Naive B cell (primary cell): Measurements from ENCODE around the gene CACNA1C. TPM values are rescaled to one million over a fixed set of nuclear protein-coding genes. Genes with fewer than 3 reads are reported as not detected.
"Not testable (repeated sequence)": the region's sequence is repeated elsewhere in the genome, so short reads cannot be mapped to it uniquely, and the experiment has no call there.

ENCODE experiments used
- ATAC-seq, 2 donors: fragments of 150-1000 bp; cut with Tn5 transposase; 2 replicates each; pipeline ENCODE4 v1.10.0; 2021; ENCODE audit warnings: low read depth in 2 of 2, mild to moderate bottlenecking in 2 of 2, moderate library complexity in 2 of 2
- DNase-seq: peaks from one replicate; pipeline ENCODE4 v3.0.0; 2022
- H3K27ac Mint-ChIP-seq, 6 donors: one replicate each; pipeline ENCODE4 v1.8.0; 2020 to 2022; ENCODE audit warnings: mild to moderate bottlenecking in 6 of 6, mixed read lengths in 6 of 6, moderate library complexity in 5 of 6, inconsistent platforms in 2 of 6
- H3K27me3 Mint-ChIP-seq, 3 donors: one replicate each; pipeline ENCODE4 v1.8.0; 2021 to 2022; ENCODE audit warnings: mixed read lengths in 3 of 3, mild to moderate bottlenecking in 1 of 3
- H3K36me3 Mint-ChIP-seq, 2 donors: one replicate each; pipeline ENCODE4 v1.8.0; 2020 to 2022; ENCODE audit warnings: mixed read lengths in 2 of 2, inconsistent platforms in 1 of 2, mild to moderate bottlenecking in 1 of 2
- H3K4me1 Mint-ChIP-seq, 3 donors: one replicate each; pipeline ENCODE4 v1.8.0; 2020 to 2022; ENCODE audit warnings: mixed read lengths in 3 of 3, inconsistent platforms in 1 of 3, mild to moderate bottlenecking in 1 of 3, moderate library complexity in 1 of 3
- H3K4me3 Mint-ChIP-seq, 8 donors: one replicate each; pipeline ENCODE4 v1.8.0; 2020 to 2022; ENCODE audit warnings: mild to moderate bottlenecking in 8 of 8, mixed read lengths in 8 of 8, moderate library complexity in 8 of 8, inconsistent platforms in 2 of 8
- H3K9me3 Mint-ChIP-seq, 7 donors: one replicate each; pipeline ENCODE4 v1.8.0; 2020 to 2022; ENCODE audit warnings: mixed read lengths in 7 of 7, mild to moderate bottlenecking in 5 of 7, inconsistent platforms in 2 of 7, moderate library complexity in 1 of 7
- polyA plus RNA-seq, 6 donors: library from polyadenylated mRNA; unstranded; fragments of 300-500 nt; fragmentation: Illumina TruSeq; gene quantifications; one replicate each; pipeline ENCODE4 v1.2.3, GENCODE V29; 2021; ENCODE audit warnings: low read depth in 6 of 6

CACNA1C gene
- polyA plus RNA-seq, 6 donors from 2014 or later: 0.03 to 0.09 (median 0.06) TPM; not detected in 1

GRCh38 chr12:2129076-2129475, 76.3 kb downstream of the CACNA1C start:
- H3K4me1 Mint-ChIP-seq: no peaks in the 10 kb centered on the region
- no peak for ATAC-seq
- H3K9me3 Mint-ChIP-seq: no peaks in the 10 kb centered on the region
- peak overlapping the region in 1 of 8 donors; percentile 71 for H3K4me3 Mint-ChIP-seq
- peaks cover 6 to 10% (median 8%) of the 10 kb centered on the region in 3 donors for H3K27me3 Mint-ChIP-seq
- H3K27ac Mint-ChIP-seq: no peak overlapping the region
- DNase-seq: no peak
- H3K36me3 Mint-ChIP-seq: no peaks in the 10 kb centered on the region

DNA sequence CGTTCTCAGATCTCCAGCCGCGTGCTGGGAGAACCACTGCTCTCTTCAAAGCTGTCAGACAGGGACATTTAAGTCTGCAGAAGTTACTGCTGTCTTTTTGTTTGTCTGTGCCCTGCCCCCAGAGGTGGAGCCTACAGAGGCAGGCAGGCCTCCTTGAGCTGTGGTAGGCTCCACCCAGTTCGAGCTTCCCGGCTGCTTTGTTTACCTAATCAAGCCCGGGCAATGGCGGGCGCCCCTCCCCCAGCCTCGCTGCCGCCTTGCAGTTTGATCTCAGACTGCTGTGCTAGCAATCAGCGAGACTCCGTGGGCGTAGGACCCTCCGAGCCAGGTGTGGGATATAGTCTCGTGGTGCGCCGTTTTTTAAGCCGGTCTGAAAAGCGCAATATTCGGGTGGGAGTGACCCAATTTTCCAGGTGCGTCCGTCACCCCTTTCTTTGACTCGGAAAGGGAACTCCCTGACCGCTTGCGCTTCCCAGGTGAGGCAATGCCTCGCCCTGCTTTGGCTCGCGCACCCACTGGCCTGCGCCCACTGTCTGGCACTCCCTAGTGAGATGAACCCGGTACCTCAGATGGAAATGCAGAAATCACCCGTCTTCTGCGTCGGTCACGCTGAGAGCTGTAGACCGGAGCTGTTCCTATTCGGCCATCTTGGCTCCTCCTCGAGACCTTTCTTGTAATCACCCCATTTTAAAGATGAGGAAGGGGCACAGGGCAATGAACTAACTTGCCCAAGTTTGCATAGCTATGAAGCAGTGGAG, 83.1 kb downstream of the CACNA1C start:
- ATAC-seq, DNase-seq, H3K9me3 Mint-ChIP-seq, H3K4me3 Mint-ChIP-seq, H3K4me1 Mint-ChIP-seq, H3K27ac Mint-ChIP-seq, H3K36me3 Mint-ChIP-seq: not testable (repeated sequence)
- H3K27me3 Mint-ChIP-seq: peaks cover 0 to 30% (median 16%) of the 10 kb centered on the region in 3 donors

- Mint-ChIP-seq H3K27ac (no peak overlapping the region), H3K27me3 (peaks cover 0 to 33% (median 21%) of the 10 kb centered on the region in 3 donors), H3K4me1 (no peaks in the 10 kb centered on the region), H3K4me3 (no peak overlapping the region), H3K36me3 (no peaks in the 10 kb centered on the region), H3K9me3 (peaks cover 0 to 2% (median 0%) of the 10 kb centered on the region in 7 donors)
- no peak for DNase-seq
- no peak for ATAC-seq
Observed at GRCh38 chr12:2136901-2137300, 84.1 kb downstream of the CACNA1C start.

DNA sequence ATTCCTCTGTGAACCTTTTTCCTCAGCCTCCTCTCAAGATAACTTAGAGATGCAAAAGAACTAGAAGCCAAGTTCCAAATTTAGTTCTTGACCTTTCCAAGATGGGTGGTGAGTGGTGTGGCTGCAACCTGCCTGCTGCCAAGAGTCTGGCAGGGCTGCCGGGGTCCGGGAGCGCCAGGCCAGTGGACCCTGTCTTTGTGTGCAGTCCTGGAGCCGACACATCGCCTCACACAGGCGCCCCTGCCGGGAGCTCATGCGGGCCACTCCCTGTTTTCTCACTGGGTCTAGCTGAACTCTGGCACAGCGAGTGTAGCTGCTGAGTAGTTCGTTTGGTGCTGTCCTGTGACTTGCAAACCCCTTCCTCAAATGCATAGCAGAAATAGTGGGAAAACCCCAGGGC, 84.9 kb downstream of the CACNA1C start:
- ATAC-seq: no peak
- no peaks in the 10 kb centered on the region for H3K4me1 Mint-ChIP-seq
- peaks cover 0 to 2% (median 0%) of the 10 kb centered on the region in 7 donors for H3K9me3 Mint-ChIP-seq
- H3K27ac Mint-ChIP-seq: no peak overlapping the region
- no peaks in the 10 kb centered on the region for H3K36me3 Mint-ChIP-seq
- no peak overlapping the region for H3K4me3 Mint-ChIP-seq
- DNase-seq: no peak
- peaks cover 0 to 33% (median 21%) of the 10 kb centered on the region in 3 donors for H3K27me3 Mint-ChIP-seq

- H3K36me3 Mint-ChIP-seq: no peaks in the 10 kb centered on the region
Observed at GRCh38 chr12:2138294-2138693, 85.5 kb downstream of the CACNA1C start.

DNA sequence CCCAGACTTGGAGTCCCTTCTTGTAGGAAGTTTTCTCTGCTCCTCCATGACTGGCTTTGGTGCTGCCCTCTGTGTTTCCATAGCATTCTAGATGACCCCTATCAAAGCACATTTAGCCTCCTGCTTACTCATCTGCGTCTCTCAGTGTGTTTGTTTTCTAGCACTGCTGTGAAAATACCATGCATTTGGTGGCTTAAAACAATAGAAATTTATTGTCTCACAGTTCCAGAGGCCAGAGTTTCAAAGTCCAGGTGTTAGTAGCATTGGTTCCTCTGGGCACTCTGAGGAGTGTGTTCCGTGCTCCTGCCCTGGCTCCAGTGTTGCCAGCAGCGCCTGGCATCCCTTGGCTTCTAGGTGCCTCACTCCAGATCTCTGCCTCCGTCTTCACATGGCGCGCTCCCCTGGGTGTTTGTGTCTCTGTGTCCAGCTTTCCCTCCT, 86.1 kb downstream of the CACNA1C start:
- H3K36me3 Mint-ChIP-seq: no peaks in the 10 kb centered on the region
- H3K4me3 Mint-ChIP-seq: no peak overlapping the region
- H3K27ac Mint-ChIP-seq: no peak overlapping the region
- H3K4me1 Mint-ChIP-seq: no peaks in the 10 kb centered on the region
- no peak for ATAC-seq
- peaks cover 0 to 2% (median 0%) of the 10 kb centered on the region in 7 donors for H3K9me3 Mint-ChIP-seq
- H3K27me3 Mint-ChIP-seq: peaks cover 0 to 33% (median 21%) of the 10 kb centered on the region in 3 donors
- no peak for DNase-seq

More at GRCh38 chr12:2138294-2138693, 85.5 kb downstream of the CACNA1C start:
- Mint-ChIP-seq H3K27me3 (peaks cover 0 to 33% (median 21%) of the 10 kb centered on the region in 3 donors), H3K9me3 (peaks cover 0 to 2% (median 0%) of the 10 kb centered on the region in 7 donors), H3K27ac (peak overlapping the region in 1 of 6 donors; percentile 21), H3K4me3 (peak overlapping the region in 1 of 8 donors; percentile 50), H3K4me1 (no peaks in the 10 kb centered on the region)
- DNase-seq: no peak
- ATAC-seq: no peak

DNA sequence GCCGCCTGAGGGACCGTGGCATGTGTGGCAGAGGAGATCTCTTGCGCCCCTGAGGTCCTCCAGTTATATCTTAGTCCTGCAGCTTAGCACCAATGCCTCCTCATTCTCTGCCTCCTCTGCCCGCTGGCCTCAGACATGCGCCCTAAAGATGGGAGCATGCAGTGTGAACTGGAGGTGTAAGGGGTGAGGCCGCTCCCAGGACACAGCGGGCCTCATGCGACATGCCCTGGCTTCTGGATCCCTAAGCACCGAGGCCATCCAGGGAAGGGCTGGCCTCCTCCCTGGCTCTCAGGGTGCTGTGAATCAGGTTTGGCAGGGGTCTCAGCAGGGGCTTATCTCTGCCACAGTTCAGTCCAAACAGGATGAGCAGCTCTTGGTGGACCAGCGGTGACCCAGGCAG, 86.9 kb downstream of the CACNA1C start:
- Mint-ChIP-seq H3K27ac (no peak overlapping the region), H3K4me1 (no peaks in the 10 kb centered on the region), H3K4me3 (no peak overlapping the region), H3K9me3 (peaks cover 0 to 2% (median 0%) of the 10 kb centered on the region in 7 donors), H3K36me3 (no peaks in the 10 kb centered on the region), H3K27me3 (peaks cover 0 to 33% (median 21%) of the 10 kb centered on the region in 3 donors)
- DNase-seq (no peak), ATAC-seq (no peak)

DNA sequence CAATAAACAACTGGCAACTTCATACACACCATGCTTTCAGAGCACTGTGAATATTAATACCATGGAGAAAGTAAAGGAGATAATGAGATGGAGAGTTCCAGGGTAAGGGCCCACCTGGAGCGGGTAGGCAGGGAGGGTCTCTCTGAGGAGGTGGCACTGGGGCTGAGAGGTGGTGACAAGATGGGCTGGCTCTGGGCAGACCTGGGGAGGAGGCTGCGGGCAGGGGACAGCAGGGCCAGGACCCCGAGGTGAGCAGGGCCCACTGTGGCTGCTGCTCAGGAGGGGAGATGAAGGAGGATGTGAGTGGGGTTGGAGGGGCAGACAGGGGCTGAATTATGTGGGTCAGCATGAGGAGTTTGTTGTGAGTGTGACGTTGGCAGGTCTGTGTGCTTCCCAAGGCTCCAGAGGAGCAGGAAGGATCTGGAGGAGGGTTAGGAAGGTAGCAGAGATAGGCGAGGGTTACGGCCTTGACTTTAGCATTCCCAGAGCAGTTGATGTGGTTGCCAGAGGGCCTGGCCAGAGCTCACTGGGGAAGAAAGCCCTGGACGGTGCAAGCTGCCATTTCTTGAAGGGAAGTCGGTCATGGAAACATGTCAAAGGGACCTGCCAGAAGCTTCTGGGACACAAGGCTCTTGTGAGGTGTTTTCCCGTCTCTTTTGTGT, 88.2 kb downstream of the CACNA1C start:
- no peak for ATAC-seq
- H3K27me3 Mint-ChIP-seq: peaks cover 2 to 33% (median 28%) of the 10 kb centered on the region in 3 donors

GRCh38 chr12:2142068-2142467, 89.3 kb downstream of the CACNA1C start:
- ATAC-seq: no peak
- H3K9me3 Mint-ChIP-seq: no peaks in the 10 kb centered on the region
- peaks cover 4 to 24% (median 20%) of the 10 kb centered on the region in 3 donors for H3K27me3 Mint-ChIP-seq
- DNase-seq: no peak
- H3K4me3 Mint-ChIP-seq: no peak overlapping the region
- no peaks in the 10 kb centered on the region for H3K4me1 Mint-ChIP-seq
- no peaks in the 10 kb centered on the region for H3K36me3 Mint-ChIP-seq
- H3K27ac Mint-ChIP-seq: no peak overlapping the region

More for the DNA sequence above, 88.2 kb downstream of the CACNA1C start:
- no peaks in the 10 kb centered on the region for H3K4me1 Mint-ChIP-seq
- H3K36me3 Mint-ChIP-seq: no peaks in the 10 kb centered on the region
- peak overlapping the region in 1 of 6 donors; percentile 56 for H3K27ac Mint-ChIP-seq
- H3K4me3 Mint-ChIP-seq: peak overlapping the region in 1 of 8 donors; percentile 66
- H3K9me3 Mint-ChIP-seq: no peaks in the 10 kb centered on the region
- DNase-seq: no peak

DNA sequence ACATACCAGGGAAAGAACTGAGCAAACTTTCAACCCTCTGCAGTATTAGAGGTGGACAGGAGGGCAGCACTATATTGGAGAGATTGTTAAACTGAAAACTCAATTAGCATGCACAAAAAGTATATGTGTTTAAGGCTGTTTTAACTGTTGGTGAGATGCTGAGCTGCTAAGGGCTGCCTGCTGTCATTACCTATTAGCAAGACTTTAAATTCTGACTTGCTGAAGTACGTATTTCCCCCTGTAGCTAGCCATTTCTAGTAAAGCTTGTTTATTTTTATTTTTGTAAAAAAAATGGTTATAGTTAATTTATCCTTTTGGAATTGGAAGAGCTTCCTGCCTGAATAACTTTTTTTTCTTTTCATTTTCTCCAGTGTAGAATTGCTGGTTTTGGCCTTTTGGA, 92.2 kb downstream of the CACNA1C start:
- Mint-ChIP-seq H3K27me3 (peaks cover 15 to 42% (median 27%) of the 10 kb centered on the region in 3 donors), H3K4me1 (no peaks in the 10 kb centered on the region)

GRCh38 chr12:2145433-2145998, 92.7 kb downstream of the CACNA1C start:
- Mint-ChIP-seq H3K27me3 (peaks cover 15 to 40% (median 27%) of the 10 kb centered on the region in 3 donors), H3K36me3 (no peaks in the 10 kb centered on the region), H3K27ac (no peak overlapping the region), H3K4me3 (no peak overlapping the region), H3K9me3 (no peaks in the 10 kb centered on the region), H3K4me1 (no peaks in the 10 kb centered on the region)
- DNase-seq: no peak
- ATAC-seq: no peak

More for the DNA sequence above, 92.2 kb downstream of the CACNA1C start:
- ATAC-seq (no peak), DNase-seq (no peak)
- Mint-ChIP-seq H3K9me3 (no peaks in the 10 kb centered on the region), H3K4me3 (no peak overlapping the region), H3K36me3 (no peaks in the 10 kb centered on the region), H3K27ac (no peak overlapping the region)

GRCh38 chr12:2147335-2147734, 94.5 kb downstream of the CACNA1C start:
- Mint-ChIP-seq H3K4me3 (no peak overlapping the region), H3K27ac (no peak overlapping the region), H3K4me1 (no peaks in the 10 kb centered on the region), H3K36me3 (no peaks in the 10 kb centered on the region), H3K27me3 (peaks cover 19 to 42% (median 20%) of the 10 kb centered on the region in 3 donors), H3K9me3 (no peaks in the 10 kb centered on the region)
- DNase-seq: no peak
- no peak for ATAC-seq

GRCh38 chr12:2149091-2149490, 96.3 kb downstream of the CACNA1C start:
- no peak for ATAC-seq

More at GRCh38 chr12:2149091-2149490, 96.3 kb downstream of the CACNA1C start:
- H3K27ac Mint-ChIP-seq: no peak overlapping the region
- no peak for DNase-seq
- H3K4me3 Mint-ChIP-seq: no peak overlapping the region
- H3K9me3 Mint-ChIP-seq: no peaks in the 10 kb centered on the region
- no peaks in the 10 kb centered on the region for H3K36me3 Mint-ChIP-seq
- H3K4me1 Mint-ChIP-seq: no peaks in the 10 kb centered on the region
- peaks cover 19 to 47% (median 29%) of the 10 kb centered on the region in 3 donors for H3K27me3 Mint-ChIP-seq
